Measurements from ENCODE around the gene AQP3. TPM values are rescaled to one million over a fixed set of nuclear protein-coding genes. Genes with fewer than 3 reads are reported as not detected.

Gene AQP3
- total and polyA plus RNA-seq, 9 of the 15 experiments (the other 6 are each of a cell fraction or from before 2014, with no cell fraction given): 4.2 to 31.5 (median 17.6) TPM

DNA sequence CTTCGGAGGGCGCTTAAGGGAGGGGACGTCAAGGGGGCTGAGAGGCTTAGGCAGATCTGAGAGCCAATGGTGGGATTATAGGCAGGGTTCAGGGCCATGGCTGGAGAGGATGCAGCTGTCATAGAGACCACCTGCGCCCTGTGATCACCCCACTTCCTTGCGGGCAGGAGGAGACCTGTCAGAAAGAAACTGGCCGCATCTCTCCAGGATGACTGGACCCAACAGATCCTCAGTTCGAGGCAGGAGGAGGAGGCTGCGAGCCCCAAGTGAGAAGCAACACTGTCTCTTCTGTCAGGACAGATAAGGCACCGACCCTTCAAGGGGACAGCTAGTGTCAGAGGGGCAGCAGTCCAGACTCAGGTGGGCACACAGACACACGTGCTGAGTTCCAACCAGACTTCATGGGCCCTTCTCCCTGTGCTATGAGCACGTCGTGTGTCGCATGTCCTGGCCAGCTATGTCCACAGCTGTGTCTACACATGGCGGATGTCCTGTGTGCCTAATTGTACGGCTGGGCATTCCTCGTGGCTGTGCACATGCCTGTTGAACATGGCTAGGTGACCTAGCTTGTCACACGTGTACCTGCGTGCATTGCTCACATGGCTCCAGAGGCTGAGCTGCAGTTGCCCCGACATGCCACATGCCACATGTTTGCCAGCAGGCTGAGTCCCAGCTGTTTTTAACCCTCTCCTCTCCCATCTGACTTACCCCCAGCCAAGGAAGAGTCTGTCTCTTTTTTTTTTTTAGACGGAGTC lies 583 bp upstream of the AQP3 start (continued):
- TF ChIP-seq, protein P1, sequence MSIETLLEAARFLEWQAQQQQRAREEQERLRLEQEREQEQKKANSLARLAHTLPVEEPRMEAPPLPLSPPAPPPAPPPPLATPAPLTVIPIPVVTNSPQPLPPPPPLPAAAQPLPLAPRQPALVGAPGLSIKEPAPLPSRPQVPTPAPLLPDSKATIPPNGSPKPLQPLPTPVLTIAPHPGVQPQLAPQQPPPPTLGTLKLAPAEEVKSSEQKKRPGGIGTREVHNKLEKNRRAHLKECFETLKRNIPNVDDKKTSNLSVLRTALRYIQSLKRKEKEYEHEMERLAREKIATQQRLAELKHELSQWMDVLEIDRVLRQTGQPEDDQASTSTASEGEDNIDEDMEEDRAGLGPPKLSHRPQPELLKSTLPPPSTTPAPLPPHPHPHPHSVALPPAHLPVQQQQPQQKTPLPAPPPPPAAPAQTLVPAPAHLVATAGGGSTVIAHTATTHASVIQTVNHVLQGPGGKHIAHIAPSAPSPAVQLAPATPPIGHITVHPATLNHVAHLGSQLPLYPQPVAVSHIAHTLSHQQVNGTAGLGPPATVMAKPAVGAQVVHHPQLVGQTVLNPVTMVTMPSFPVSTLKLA (conservative IDR thresholded peaks at IDR 0.05): no peak
- TF ChIP-seq CCAR2 (IDR thresholded peaks at IDR 0.05; ENCODE audit: low read depth, low read length) (no peak), LCOR (CRISPR knock-in tag; IDR thresholded peaks at IDR 0.05) (no peak), ZBTB17 (CRISPR knock-in tag; IDR thresholded peaks at IDR 0.05) (no peak), THRAP3 (IDR thresholded peaks at IDR 0.05; ENCODE audit: borderline replicate concordance) (no peak), TFAM (CRISPR knock-in tag; conservative IDR thresholded peaks at IDR 0.05) (no peak)

GRCh38 chr9:33446240-33446945 lies 1.0 kb downstream of the AQP3 start:
- in situ Hi-C loops (cut with MboI): no loop called here
- no TSS peak for BruUV-seq (replicated peaks)
- Histone ChIP-seq H3K27ac (ENCODE audit: extremely low read depth, low read depth, low read length) (peak overlapping the region; percentile 80), H3K4me1 (replicated peaks in 1 of 2; ENCODE audit: control insufficient read depth in 2 of 2, insufficient read depth in 2 of 2, low read length in 2 of 2) (peaks cover 33 to 52% of the 10 kb centered on the region in 2 experiments), H3K9ac (ENCODE audit: insufficient read depth in 1 of 2, low read depth in 2 of 2, low read length in 2 of 2) (peak overlapping the region; percentile 53 to 86), H3K4me3 (peak overlapping the region; percentile 47), H3K36me3 (ENCODE audit: control insufficient read depth, insufficient read depth, low read length) (peaks cover 12% of the 10 kb centered on the region; the same call in 1 of the 3 replicates), H3K9me1 (ENCODE audit: control insufficient read depth, insufficient read depth, low read length) (no peaks in the 10 kb centered on the region), H3K27me3 (ENCODE audit: control insufficient read depth in 2 of 2, insufficient read depth in 2 of 2, low read length in 2 of 2) (no peaks in the 10 kb centered on the region), H4K20me1 (replicated peaks; ENCODE audit: control insufficient read depth, insufficient read depth, low read length) (no peaks in the 10 kb centered on the region), H2AFZ (ENCODE audit: low read depth, low read length) (peak overlapping the region; percentile 82), H3K9me3 (replicated peaks; ENCODE audit: control insufficient read depth, insufficient read depth, low read depth, low read length) (no peaks in the 10 kb centered on the region), H3K79me2 (ENCODE audit: control insufficient read depth, insufficient read depth, low read length) (peaks cover 20% of the 10 kb centered on the region), H3K4me2 (ENCODE audit: insufficient read depth, low read length) (peak overlapping the region; percentile 89)
- CTCF ChIA-PET (ENCODE audit: low intra/inter-chr PET ratio): no interaction called here
- ATAC-seq (peak; percentile 57), FAIRE-seq (no peak), DNase-seq (ENCODE audit: extremely low read depth in 1 of 4, low spot score in 3 of 4) (peak in 3 of 4 experiments; percentile 33 to 64 (median 46))
- POLR2A ChIA-PET: no interaction called here
- intact Hi-C loops (cut with micrococcal nuclease): loop anchor here (2.0 kb wide), 2 partner anchors 44 to 72 kb away; partner anchors contain the start of gene AQP7
- WGBS (ENCODE audit: insufficient coverage, low coverage, missing lambda C conversion rate): 3% methylated on average over 10 of the region's 12 CpGs
- TF ChIP-seq PTBP1 (IDR thresholded peaks at IDR 0.05; ENCODE audit: low read depth, low read length) (no peak), ZEB2 (IDR thresholded peaks at IDR 0.05) (peak; percentile 32; the same call in 1 of the 2 replicates), L3MBTL2 (IDR thresholded peaks at IDR 0.05) (peak; percentile 89), SOX6 (IDR thresholded peaks at IDR 0.05) (no peak), ASH1L (IDR thresholded peaks at IDR 0.05; ENCODE audit: borderline replicate concordance, low read depth, partially characterized antibody) (no peak), IRF9 (tag; IDR thresholded peaks at IDR 0.05) (no peak), TBP (optimal IDR thresholded peaks at IDR 0.05; ENCODE audit: low read depth, low read length) (peak; percentile 14)
- TF ChIP-seq, protein P2, sequence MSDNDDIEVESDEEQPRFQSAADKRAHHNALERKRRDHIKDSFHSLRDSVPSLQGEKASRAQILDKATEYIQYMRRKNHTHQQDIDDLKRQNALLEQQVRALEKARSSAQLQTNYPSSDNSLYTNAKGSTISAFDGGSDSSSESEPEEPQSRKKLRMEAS (CRISPR knock-in tag; IDR thresholded peaks at IDR 0.05): peak; percentile 70
- TF ChIP-seq, protein P3, sequence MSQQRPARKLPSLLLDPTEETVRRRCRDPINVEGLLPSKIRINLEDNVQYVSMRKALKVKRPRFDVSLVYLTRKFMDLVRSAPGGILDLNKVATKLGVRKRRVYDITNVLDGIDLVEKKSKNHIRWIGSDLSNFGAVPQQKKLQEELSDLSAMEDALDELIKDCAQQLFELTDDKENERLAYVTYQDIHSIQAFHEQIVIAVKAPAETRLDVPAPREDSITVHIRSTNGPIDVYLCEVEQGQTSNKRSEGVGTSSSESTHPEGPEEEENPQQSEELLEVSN (IDR thresholded peaks at IDR 0.05; ENCODE audit: borderline replicate concordance in 1 of 2, extremely low read depth in 1 of 2, insufficient read depth in 1 of 2, insufficient read length in 1 of 2, low read depth in 1 of 2, low read length in 1 of 2, poor library complexity in 1 of 2, severe bottlenecking in 1 of 2): peak; percentile 36 to 65

All from K562 (cell line).